MCF 10A (cell line): Measurements from ENCODE around the gene EFHC2. TPM values are rescaled to one million over a fixed set of nuclear protein-coding genes. Genes with fewer than 3 reads are reported as not detected.

Experiments
- BruUV-seq: library from RNA; stranded (reverse); fragments of 400-500 nt; replicated peaks from 2 replicates; lab custom pipeline; 2021; lab: Mats Ljungman, UMichigan
- CTCF ChIA-PET: fragments of 300-600 bp; sonication (Branson Sonifier 250); formaldehyde crosslinking; extraction: SDS; loops from one replicate; lab custom pipeline; 2021; ENCODE audit warnings: antibody characterized with exemption, inconsistent platforms; lab: Yijun Ruan, JAX
- POLR2A ChIA-PET: fragments of 300-600, 350-650 bp; sonication (Branson Sonifier 250); formaldehyde crosslinking; extraction: SDS; loops from one replicate; lab custom pipeline; 2020; ENCODE audit warnings: antibody characterized with exemption, inconsistent platforms; lab: Yijun Ruan, JAX
- DNase-seq: peaks from one replicate; pipeline ENCODE4 v3.0.0-alpha.2; 2018; ENCODE audit not compliant: unreplicated experiment
- H3K27ac Mint-ChIP-seq: one replicate; pipeline ENCODE4 v1.8.0; 2022; ENCODE audit warnings: mild to moderate bottlenecking, low read depth, mixed read lengths; ENCODE audit not compliant: unreplicated experiment
- H3K27me3 Mint-ChIP-seq: one replicate; pipeline ENCODE4 v1.8.0; 2022; ENCODE audit warnings: mixed read lengths; ENCODE audit not compliant: insufficient read depth, unreplicated experiment
- H3K36me3 Mint-ChIP-seq: one replicate; pipeline ENCODE4 v1.8.0; 2022; ENCODE audit warnings: mild to moderate bottlenecking, moderate library complexity, mixed read lengths; ENCODE audit not compliant: insufficient read depth, unreplicated experiment
- H3K4me1 Mint-ChIP-seq: one replicate; pipeline ENCODE4 v1.8.0; 2022; ENCODE audit warnings: mixed read lengths; ENCODE audit not compliant: insufficient read depth, unreplicated experiment
- H3K4me3 Mint-ChIP-seq: one replicate; pipeline ENCODE4 v1.8.0; 2022; ENCODE audit warnings: mild to moderate bottlenecking, moderate library complexity, mixed read lengths; ENCODE audit not compliant: unreplicated experiment
- H3K9me3 Mint-ChIP-seq: one replicate; pipeline ENCODE4 v1.8.0; 2022; ENCODE audit warnings: mixed read lengths; ENCODE audit not compliant: unreplicated experiment
- intact Hi-C: fragments of 100-400 bp; cut with micrococcal nuclease; formaldehyde crosslinking; loops from 2 replicates; pipeline ENCODE4 v1.14.1; 2022
- total RNA-seq: library from RNA; stranded (reverse); gene quantifications from 2 replicates; pipeline ENCODE4 v1.2.3, GENCODE V29; 2022
- TF ChIP-seq, protein P1 (sequence below): fragments of 200-600 bp; IDR thresholded peaks from one replicate; pipeline ENCODE4 v1.8.0; 2022; ENCODE audit warnings: antibody characterized with exemption, mild to moderate bottlenecking; ENCODE audit not compliant: unreplicated experiment

Gene EFHC2
- total RNA-seq, 1 experiment from 2014 or later: not detected

GRCh38 chrX:44227991-44228390, 115.5 kb downstream of the EFHC2 start:
- ChIA-PET CTCF (interaction anchor here (0.6 to 1.0 kb wide), 2 partner anchors 16 to 842 kb away, joined by 4 to 5 read pairs; no protein-coding TSS in a partner anchor), POLR2A (interaction anchor here (1.3 kb wide), 1 partner anchor 10 kb away, joined by 3 read pairs; no protein-coding TSS in a partner anchor)
- Mint-ChIP-seq H3K4me3 (no peak overlapping the region), H3K4me1 (peaks cover 6% of the 10 kb centered on the region), H3K36me3 (no peaks in the 10 kb centered on the region), H3K27me3 (peaks cover 44% of the 10 kb centered on the region), H3K27ac (no peak overlapping the region), H3K9me3 (no peaks in the 10 kb centered on the region)
- no TSS peak for BruUV-seq
- intact Hi-C loops: no loop called here
- TF ChIP-seq, protein P1, sequence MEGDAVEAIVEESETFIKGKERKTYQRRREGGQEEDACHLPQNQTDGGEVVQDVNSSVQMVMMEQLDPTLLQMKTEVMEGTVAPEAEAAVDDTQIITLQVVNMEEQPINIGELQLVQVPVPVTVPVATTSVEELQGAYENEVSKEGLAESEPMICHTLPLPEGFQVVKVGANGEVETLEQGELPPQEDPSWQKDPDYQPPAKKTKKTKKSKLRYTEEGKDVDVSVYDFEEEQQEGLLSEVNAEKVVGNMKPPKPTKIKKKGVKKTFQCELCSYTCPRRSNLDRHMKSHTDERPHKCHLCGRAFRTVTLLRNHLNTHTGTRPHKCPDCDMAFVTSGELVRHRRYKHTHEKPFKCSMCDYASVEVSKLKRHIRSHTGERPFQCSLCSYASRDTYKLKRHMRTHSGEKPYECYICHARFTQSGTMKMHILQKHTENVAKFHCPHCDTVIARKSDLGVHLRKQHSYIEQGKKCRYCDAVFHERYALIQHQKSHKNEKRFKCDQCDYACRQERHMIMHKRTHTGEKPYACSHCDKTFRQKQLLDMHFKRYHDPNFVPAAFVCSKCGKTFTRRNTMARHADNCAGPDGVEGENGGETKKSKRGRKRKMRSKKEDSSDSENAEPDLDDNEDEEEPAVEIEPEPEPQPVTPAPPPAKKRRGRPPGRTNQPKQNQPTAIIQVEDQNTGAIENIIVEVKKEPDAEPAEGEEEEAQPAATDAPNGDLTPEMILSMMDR: no peak
- DNase-seq: no peak

GRCh38 chrX:44225667-44226066, 117.8 kb downstream of the EFHC2 start:
- BruUV-seq: no TSS peak
- H3K27ac Mint-ChIP-seq: no peak overlapping the region
- H3K4me1 Mint-ChIP-seq: peaks cover 8% of the 10 kb centered on the region
- no peak for DNase-seq
- peaks cover 59% of the 10 kb centered on the region for H3K27me3 Mint-ChIP-seq
- ChIA-PET CTCF (interaction anchor here (1.1 kb wide), 1 partner anchor 38 kb away, joined by 3 read pairs; no protein-coding TSS in a partner anchor), POLR2A (no interaction called here)
- H3K36me3 Mint-ChIP-seq: no peaks in the 10 kb centered on the region
- TF ChIP-seq, protein P1: no peak
- no peaks in the 10 kb centered on the region for H3K9me3 Mint-ChIP-seq
- intact Hi-C loops: no loop called here
- H3K4me3 Mint-ChIP-seq: no peak overlapping the region

GRCh38 chrX:44224760-44225159, 118.7 kb downstream of the EFHC2 start:
- peaks cover 63% of the 10 kb centered on the region for H3K27me3 Mint-ChIP-seq
- CTCF ChIA-PET: no interaction called here

DNA sequence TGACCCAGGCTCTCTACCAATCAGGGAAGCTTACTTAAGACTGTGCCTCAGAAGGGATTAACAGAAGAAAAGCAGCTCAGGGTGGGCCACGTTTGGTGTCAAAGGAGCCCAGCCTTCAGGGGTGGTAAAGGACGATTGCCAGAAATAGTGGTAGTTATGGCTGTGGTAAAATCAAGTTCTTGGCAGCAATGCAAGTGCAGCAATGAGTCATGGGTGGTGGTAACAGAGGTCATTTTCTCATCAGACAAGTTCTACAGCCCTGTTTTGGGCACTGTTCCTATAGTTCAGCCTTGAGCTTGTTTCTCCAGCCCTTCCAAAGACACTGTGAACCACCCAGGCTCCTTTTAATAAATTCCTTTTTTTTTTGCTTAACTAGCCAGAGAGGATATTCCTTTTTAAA, 120.3 kb downstream of the EFHC2 start:
- no peaks in the 10 kb centered on the region for H3K9me3 Mint-ChIP-seq

More at GRCh38 chrX:44224760-44225159, 118.7 kb downstream of the EFHC2 start:
- no peak for DNase-seq
- Mint-ChIP-seq H3K9me3 (no peaks in the 10 kb centered on the region), H3K4me1 (peaks cover 8% of the 10 kb centered on the region), H3K27ac (no peak overlapping the region), H3K4me3 (no peak overlapping the region), H3K36me3 (no peaks in the 10 kb centered on the region)
- POLR2A ChIA-PET: no interaction called here
- TF ChIP-seq, protein P1: no peak
- BruUV-seq: no TSS peak
- intact Hi-C loops: no loop called here

More for the DNA sequence above, 120.3 kb downstream of the EFHC2 start:
- peaks cover 8% of the 10 kb centered on the region for H3K4me1 Mint-ChIP-seq
- peaks cover 59% of the 10 kb centered on the region for H3K27me3 Mint-ChIP-seq
- TF ChIP-seq, protein P1: no peak
- DNase-seq: peak; percentile 80
- ChIA-PET POLR2A (no interaction called here), CTCF (interaction anchor here (1.3 kb wide), 1 partner anchor 21 kb away, joined by 4 read pairs; no protein-coding TSS in a partner anchor)
- no peak overlapping the region for H3K4me3 Mint-ChIP-seq
- H3K27ac Mint-ChIP-seq: no peak overlapping the region
- intact Hi-C loops: no loop called here
- no peaks in the 10 kb centered on the region for H3K36me3 Mint-ChIP-seq
- BruUV-seq: no TSS peak
